ENCODE measurements around the gene BCCIP. TPM values are rescaled to one million over a fixed set of nuclear protein-coding genes. Genes with fewer than 3 reads are reported as not detected.

Gene BCCIP
- total RNA-seq, 1 donor from 2014 or later: 81.5 TPM

- Mint-ChIP-seq H3K9me3 (no peaks in the 10 kb centered on the region), H3K27me3 (no peaks in the 10 kb centered on the region), H3K27ac (no peak overlapping the region), H3K36me3 (peaks cover 25% of the 10 kb centered on the region), H3K4me3 (no peak overlapping the region), H3K4me1 (ENCODE audit: unreplicated experiment) (no peaks in the 10 kb centered on the region)
- no peak for TF ChIP-seq CTCF (conservative IDR thresholded peaks at IDR 0.05)
- DNase-seq (ENCODE audit: extremely low spot score, unreplicated experiment): no peak
Measured at GRCh38 chr10:125845617-125846016, 22.3 kb downstream of the BCCIP start.

DNA sequence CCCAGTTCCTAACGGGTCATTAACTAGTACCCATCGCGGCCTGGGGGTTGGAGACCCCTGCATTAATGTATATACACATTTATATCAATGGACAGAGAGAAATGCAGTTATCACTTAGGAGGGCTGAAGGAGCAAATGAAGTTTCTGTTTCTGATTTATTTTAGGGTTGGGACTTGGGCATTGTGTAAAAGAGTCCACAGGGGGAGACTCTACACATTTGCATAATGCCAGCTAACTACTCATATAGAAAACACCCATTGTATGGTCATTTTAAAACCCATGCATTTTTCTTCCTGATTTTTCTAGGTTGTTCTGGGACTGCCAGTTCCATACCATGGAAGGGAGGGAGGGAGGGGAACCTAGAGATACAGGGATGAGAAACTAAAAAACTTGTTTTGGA, 23.5 kb downstream of the BCCIP start:
- TF ChIP-seq CTCF (conservative IDR thresholded peaks at IDR 0.05): no peak
- Mint-ChIP-seq H3K27me3 (no peaks in the 10 kb centered on the region), H3K27ac (no peak overlapping the region), H3K4me3 (no peak overlapping the region), H3K4me1 (ENCODE audit: unreplicated experiment) (no peaks in the 10 kb centered on the region), H3K36me3 (peaks cover 30% of the 10 kb centered on the region), H3K9me3 (no peaks in the 10 kb centered on the region)
- no peak for DNase-seq (ENCODE audit: extremely low spot score, unreplicated experiment)

GRCh38 chr10:125848371-125848770, 25.0 kb downstream of the BCCIP start:
- H3K36me3 Mint-ChIP-seq: peaks cover 41% of the 10 kb centered on the region
- no peaks in the 10 kb centered on the region for H3K9me3 Mint-ChIP-seq
- no peak overlapping the region for H3K4me3 Mint-ChIP-seq
- no peak overlapping the region for H3K27ac Mint-ChIP-seq
- no peaks in the 10 kb centered on the region for H3K27me3 Mint-ChIP-seq
- no peak for DNase-seq (ENCODE audit: extremely low spot score, unreplicated experiment)
- no peak for TF ChIP-seq CTCF (conservative IDR thresholded peaks at IDR 0.05)
- no peaks in the 10 kb centered on the region for H3K4me1 Mint-ChIP-seq (ENCODE audit: unreplicated experiment)

- Mint-ChIP-seq H3K36me3 (peaks cover 44% of the 10 kb centered on the region), H3K4me3 (no peak overlapping the region), H3K9me3 (no peaks in the 10 kb centered on the region), H3K27ac (no peak overlapping the region), H3K27me3 (no peaks in the 10 kb centered on the region), H3K4me1 (ENCODE audit: unreplicated experiment) (no peaks in the 10 kb centered on the region)
- no peak for DNase-seq (ENCODE audit: extremely low spot score, unreplicated experiment)
- TF ChIP-seq CTCF (conservative IDR thresholded peaks at IDR 0.05): no peak
Measured at GRCh38 chr10:125848857-125849256, 25.5 kb downstream of the BCCIP start.

DNA sequence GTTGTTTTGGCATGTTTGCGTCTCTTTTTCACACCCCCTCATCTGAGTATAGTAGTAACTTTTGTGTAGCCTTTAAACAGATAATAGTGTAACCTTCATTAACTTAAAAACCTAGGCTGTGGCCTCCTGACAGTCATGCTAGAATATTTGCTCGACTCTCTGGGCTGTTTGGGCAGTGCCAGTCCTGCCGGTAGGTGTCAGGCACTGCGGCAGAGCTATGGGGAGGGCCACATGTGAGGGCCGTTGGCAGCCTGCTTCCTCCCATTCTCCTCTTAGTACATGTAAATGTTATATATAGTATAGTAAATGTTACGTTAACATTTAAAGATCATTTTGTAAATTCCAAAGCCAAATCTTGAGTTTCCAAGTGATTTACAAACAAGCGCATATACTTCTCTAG, 26.1 kb downstream of the BCCIP start:
- Mint-ChIP-seq H3K27me3 (no peaks in the 10 kb centered on the region), H3K4me3 (no peak overlapping the region), H3K27ac (no peak overlapping the region), H3K4me1 (ENCODE audit: unreplicated experiment) (no peaks in the 10 kb centered on the region), H3K9me3 (no peaks in the 10 kb centered on the region), H3K36me3 (peaks cover 44% of the 10 kb centered on the region)
- no peak for TF ChIP-seq CTCF (conservative IDR thresholded peaks at IDR 0.05)
- DNase-seq (ENCODE audit: extremely low spot score, unreplicated experiment): no peak

All from type B pancreatic cell (in vitro differentiated cells).